Omental fat pad (tissue), 4 donors: ENCODE results near the gene GPR108. TPM values are rescaled to one million over a fixed set of nuclear protein-coding genes. Genes with fewer than 3 reads are reported as not detected.
"Not testable (repeated sequence)": the region's sequence is repeated elsewhere in the genome, so short reads cannot be mapped to it uniquely, and the experiment has no call there.

Experiments
- ATAC-seq: fragments of 150-250 bp; one replicate; pipeline ENCODE4 v1.9.1; 2016; ENCODE audit warnings: mild to moderate bottlenecking, moderate library complexity; ENCODE audit not compliant: low FRiP score
- DNase-seq: peaks from one replicate; pipeline ENCODE4 v3.0.0-alpha.2; 2019; ENCODE audit warnings: low spot score
- CTCF ChIP-seq, 3 donors: fragments of 450-650 bp; IDR thresholded peaks; one replicate each; pipeline ENCODE4 v1.5.1; 2016 to 2017; ENCODE audit warnings: antibody characterized with exemption in 3 of 3, mild to moderate bottlenecking in 3 of 3, moderate library complexity in 2 of 3
- total RNA-seq, 4 donors: library from RNA; depleted of rRNA; stranded (reverse); fragments of >200 nt; gene quantifications; one replicate each; pipeline ENCODE4 v1.1.0, GENCODE V29; 2016

GPR108 gene
- total RNA-seq, 4 donors from 2014 or later = 34.5 to 68.4 (median 62.0) TPM

GRCh38 chr19:6712692-6713670 lies 24.4 kb downstream of the GPR108 start:
- ATAC-seq (no peak), DNase-seq (no peak)
- TF ChIP-seq CTCF (IDR thresholded peaks at IDR 0.05) = no peak

DNA sequence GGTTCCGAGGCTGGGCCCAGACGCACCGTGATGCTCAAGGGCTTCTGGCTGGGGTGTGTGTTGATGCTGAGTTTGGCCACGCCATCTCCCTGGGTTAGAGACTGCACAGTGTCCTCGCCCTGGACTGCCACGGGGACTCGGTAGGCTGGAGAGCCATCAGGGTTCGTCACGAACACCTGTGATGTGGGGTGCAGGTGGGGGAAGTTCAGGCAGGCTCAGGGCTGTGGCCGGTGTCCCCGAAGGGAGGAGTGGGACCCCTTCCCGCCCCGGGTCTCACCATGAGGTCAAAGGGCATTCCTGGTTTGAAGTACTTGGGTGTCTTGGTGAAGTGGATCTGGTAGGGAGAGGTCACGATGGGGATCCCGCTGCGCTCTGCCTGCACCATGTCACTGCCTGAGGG lies 25.1 kb downstream of the GPR108 start:
- DNase-seq (no peak), ATAC-seq (no peak)
- TF ChIP-seq CTCF (IDR thresholded peaks at IDR 0.05) = no peak

DNA sequence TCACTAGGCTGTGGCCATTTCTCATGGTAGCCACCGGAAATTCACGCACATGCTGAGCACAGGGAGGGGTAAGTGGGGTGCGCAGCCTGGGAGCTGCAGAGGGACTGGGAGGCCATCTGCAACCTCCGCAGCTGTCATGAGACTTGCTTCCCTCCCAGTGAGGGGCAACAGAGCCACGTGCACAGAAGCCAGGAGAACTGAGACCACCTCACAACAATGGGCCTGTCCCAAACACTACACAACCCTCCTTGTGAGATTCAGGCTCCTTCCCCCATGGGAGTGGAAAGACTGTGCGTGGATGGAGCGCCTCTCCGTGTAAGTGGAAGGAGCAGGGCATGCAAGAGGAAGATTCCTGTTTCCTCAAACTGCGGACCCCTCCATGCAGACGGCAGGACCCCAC lies 25.8 kb downstream of the GPR108 start:
- DNase-seq (no peak), ATAC-seq (no peak)
- no peak for TF ChIP-seq CTCF (IDR thresholded peaks at IDR 0.05)

GRCh38 chr19:6711078-6711361 lies 26.4 kb downstream of the GPR108 start:
- TF ChIP-seq CTCF (IDR thresholded peaks at IDR 0.05) = no peak
- DNase-seq (no peak), ATAC-seq (no peak)

DNA sequence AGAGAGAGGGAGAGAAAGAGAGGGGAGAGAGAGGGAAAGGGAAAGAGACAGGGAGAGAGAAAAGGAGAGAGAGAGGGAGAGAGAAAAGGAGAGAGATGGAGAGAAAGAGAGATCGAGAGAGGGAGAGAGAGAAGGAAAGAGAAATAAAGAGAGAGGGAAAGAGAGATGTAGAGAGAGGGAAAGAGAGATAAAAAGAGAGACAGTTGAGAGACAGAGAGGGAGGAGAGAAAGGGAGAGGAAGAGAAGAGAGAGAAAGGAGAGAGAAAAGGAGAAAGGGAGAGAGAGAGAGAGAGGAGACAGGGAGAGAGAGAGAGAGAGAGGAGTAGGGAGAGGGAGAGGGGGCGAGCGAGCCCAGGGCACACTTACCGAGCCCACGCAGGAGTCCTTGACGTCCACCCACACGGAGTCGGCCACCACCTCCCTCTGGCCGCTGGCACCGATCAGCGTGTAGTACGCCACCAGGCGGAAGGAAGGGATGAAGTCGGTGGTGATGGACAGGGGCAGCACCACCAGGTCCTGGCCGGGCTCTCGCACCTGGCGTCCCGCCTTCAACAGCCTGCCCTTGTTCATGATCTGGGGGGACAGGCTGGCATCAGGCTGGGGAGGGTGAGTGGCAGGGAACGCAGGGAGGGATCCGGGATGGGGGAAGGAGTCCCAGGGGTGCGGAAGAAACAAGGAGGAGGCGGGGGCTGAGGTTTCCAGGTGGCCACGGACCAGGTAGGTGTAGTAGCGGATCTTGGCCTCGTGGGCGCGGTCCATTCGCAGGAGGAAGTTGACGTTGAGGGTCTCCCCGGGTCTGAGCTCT lies 26.9 kb downstream of the GPR108 start:
- ATAC-seq (no peak), DNase-seq (no peak)
- no peak for TF ChIP-seq CTCF (IDR thresholded peaks at IDR 0.05)

DNA sequence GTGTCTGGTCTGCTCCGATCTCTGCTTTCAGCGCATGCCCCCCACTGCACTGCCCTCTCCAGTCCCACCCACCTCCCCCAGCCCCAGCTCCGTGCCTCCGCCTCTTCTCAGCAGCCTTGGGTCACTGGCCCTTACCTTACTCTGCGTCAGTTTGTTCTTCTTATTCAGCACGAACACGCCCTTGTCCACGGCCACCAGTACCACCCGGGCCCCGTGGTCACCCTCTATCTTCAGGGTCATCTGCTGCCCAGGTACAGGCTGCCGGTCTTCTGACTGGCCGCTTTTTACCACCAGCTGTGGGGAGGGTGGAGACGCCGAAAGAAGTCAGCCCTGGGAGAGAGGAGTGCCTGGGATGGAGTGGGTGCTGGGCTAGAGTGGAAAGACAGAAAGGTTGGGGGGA lies 27.8 kb downstream of the GPR108 start:
- ATAC-seq (no peak), DNase-seq (no peak)
- no peak for TF ChIP-seq CTCF (IDR thresholded peaks at IDR 0.05)

DNA sequence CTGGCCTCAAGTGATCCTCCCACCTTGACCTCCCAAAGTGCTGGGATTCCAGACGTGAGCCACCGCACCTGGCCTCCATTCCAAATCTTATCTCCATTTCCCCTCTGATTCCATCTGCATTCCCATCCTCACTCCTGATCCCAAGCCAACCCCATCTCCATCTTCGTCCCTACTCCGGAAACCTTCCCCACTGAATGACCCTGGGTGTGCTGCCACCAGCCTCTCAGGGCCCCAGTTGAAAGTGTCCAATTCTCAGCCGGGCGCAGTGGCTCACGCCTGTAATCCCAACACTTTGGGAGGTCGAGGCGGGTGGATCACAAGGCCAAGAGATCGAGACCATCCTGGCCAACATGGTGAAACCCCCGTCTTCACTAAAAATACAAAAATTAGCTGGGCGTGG lies 28.5 kb downstream of the GPR108 start:
- not testable (repeated sequence) for ATAC-seq, DNase-seq
